ENCODE data around the gene VEZT. TPM values are rescaled to one million over a fixed set of nuclear protein-coding genes. Genes with fewer than 3 reads are reported as not detected.

The VEZT gene
- total RNA-seq, 1 donor from 2014 or later: 89.9 TPM

GRCh38 chr12:95220190-95220589 lies 2.6 kb downstream of the VEZT start:
- no peak overlapping the region for H3K27ac Mint-ChIP-seq (ENCODE audit: unreplicated experiment)
- TF ChIP-seq CTCF (IDR thresholded peaks at IDR 0.05; ENCODE audit: unreplicated experiment): no peak
- no peaks in the 10 kb centered on the region for H3K9me3 Mint-ChIP-seq (ENCODE audit: unreplicated experiment)
- peaks cover 11% of the 10 kb centered on the region for H3K36me3 Mint-ChIP-seq (ENCODE audit: low read depth, unreplicated experiment)
- H3K4me1 Mint-ChIP-seq (ENCODE audit: unreplicated experiment): peaks cover 35% of the 10 kb centered on the region
- DNase-seq (ENCODE audit: low spot score): no peak
- H3K27me3 Mint-ChIP-seq (ENCODE audit: unreplicated experiment): peaks cover 10% of the 10 kb centered on the region
- peak overlapping the region; percentile 57 for H3K4me3 Mint-ChIP-seq (ENCODE audit: unreplicated experiment)

GRCh38 chr12:95220726-95221125 lies 3.1 kb downstream of the VEZT start:
- Mint-ChIP-seq H3K36me3 (ENCODE audit: low read depth, unreplicated experiment) (peaks cover 11% of the 10 kb centered on the region), H3K27ac (ENCODE audit: unreplicated experiment) (no peak overlapping the region), H3K9me3 (ENCODE audit: unreplicated experiment) (no peaks in the 10 kb centered on the region), H3K4me3 (ENCODE audit: unreplicated experiment) (peak overlapping the region; percentile 57), H3K4me1 (ENCODE audit: unreplicated experiment) (peaks cover 30% of the 10 kb centered on the region), H3K27me3 (ENCODE audit: unreplicated experiment) (peaks cover 10% of the 10 kb centered on the region)
- no peak for DNase-seq (ENCODE audit: low spot score)
- TF ChIP-seq CTCF (IDR thresholded peaks at IDR 0.05; ENCODE audit: unreplicated experiment): no peak

GRCh38 chr12:95224202-95225170 lies 6.9 kb downstream of the VEZT start:
- Mint-ChIP-seq H3K36me3 (ENCODE audit: low read depth, unreplicated experiment) (peaks cover 8% of the 10 kb centered on the region), H3K27me3 (ENCODE audit: unreplicated experiment) (no peaks in the 10 kb centered on the region), H3K4me1 (ENCODE audit: unreplicated experiment) (peaks cover 22% of the 10 kb centered on the region), H3K27ac (ENCODE audit: unreplicated experiment) (peak overlapping the region; percentile 70), H3K9me3 (ENCODE audit: unreplicated experiment) (no peaks in the 10 kb centered on the region), H3K4me3 (ENCODE audit: unreplicated experiment) (peak overlapping the region; percentile 56)
- TF ChIP-seq CTCF (IDR thresholded peaks at IDR 0.05; ENCODE audit: unreplicated experiment): no peak
- DNase-seq (ENCODE audit: low spot score): no peak

- Mint-ChIP-seq H3K4me1 (ENCODE audit: unreplicated experiment) (peaks cover 23% of the 10 kb centered on the region), H3K9me3 (ENCODE audit: unreplicated experiment) (no peaks in the 10 kb centered on the region), H3K27me3 (ENCODE audit: unreplicated experiment) (no peaks in the 10 kb centered on the region), H3K4me3 (ENCODE audit: unreplicated experiment) (no peak overlapping the region), H3K27ac (ENCODE audit: unreplicated experiment) (no peak overlapping the region), H3K36me3 (ENCODE audit: low read depth, unreplicated experiment) (peaks cover 8% of the 10 kb centered on the region)
- no peak for TF ChIP-seq CTCF (IDR thresholded peaks at IDR 0.05; ENCODE audit: unreplicated experiment)
- DNase-seq (ENCODE audit: low spot score): no peak
Observed at GRCh38 chr12:95225645-95226212, 8.1 kb downstream of the VEZT start.

Measured in endothelial cell (in vitro differentiated cells).